Measurements from ENCODE around the gene DDB1. TPM values are rescaled to one million over a fixed set of nuclear protein-coding genes. Genes with fewer than 3 reads are reported as not detected.

DDB1 gene
- 149 TPM for polyA plus RNA-seq (2013, experiment 1 of 2)
- polyA plus RNA-seq (2013, experiment 2 of 2), result 145 TPM

DNA sequence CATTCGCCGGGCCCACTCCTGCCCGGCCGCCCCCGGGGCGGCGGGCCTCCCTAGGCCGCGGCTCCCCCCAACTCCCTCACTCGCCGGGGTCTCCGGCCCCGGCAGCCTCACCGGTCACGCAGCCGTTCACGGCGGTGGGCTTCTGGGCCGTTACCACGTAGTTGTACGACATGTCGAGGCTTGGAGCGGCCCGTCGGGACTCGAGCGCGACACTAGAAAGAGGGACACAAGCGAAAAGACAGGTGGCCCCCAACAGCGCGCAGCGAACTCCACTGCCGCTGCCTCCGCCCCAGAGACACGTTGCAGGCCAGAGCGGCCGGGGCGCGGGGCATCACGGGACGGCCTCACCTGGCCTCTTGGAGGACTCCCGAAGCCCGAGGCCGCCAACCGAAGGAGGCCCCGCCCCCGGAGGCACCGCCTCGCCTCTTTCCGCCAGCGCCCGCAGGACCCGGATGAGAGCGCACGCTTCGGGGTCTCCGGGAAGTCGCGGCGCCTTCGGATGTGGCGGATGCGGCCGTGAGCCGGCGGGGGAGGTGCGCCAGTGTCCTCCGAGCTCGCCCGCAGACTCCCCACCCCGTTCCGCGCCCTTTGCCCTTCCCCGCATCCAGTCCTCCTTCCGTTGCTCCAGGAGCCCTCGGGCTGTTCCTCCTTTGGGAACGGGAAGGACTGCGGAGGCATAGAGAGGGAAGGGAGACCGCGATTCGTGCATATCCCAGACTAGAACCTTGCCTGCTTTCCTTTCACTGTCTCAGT is at the start of gene DDB1, which contains the start of gene TKFC:
DDB1 (minus strand) TSS at position 309 of the 753 bp plus-strand sequence; CDS start at position 172, 137 bp downstream.
TKFC (plus strand) TSS at position 432 of the 753 bp plus-strand sequence. CDS start 1,501 bp downstream, outside the sequence.
- no peaks in the 10 kb centered on the region for H3K27me3 ChIP-seq (ENCODE audit: insufficient read depth, low read length)
- H3K9me3 ChIP-seq (ENCODE audit: insufficient read depth, low read depth, low read length), result no peaks in the 10 kb centered on the region
- peak within 1 kb of the TSS; percentile 84 for H3K4me3 ChIP-seq (ENCODE audit: low read length)
- peaks cover 29% of the 10 kb centered on the region for H3K36me3 ChIP-seq (ENCODE audit: insufficient read depth, low read length)
- H3K27ac ChIP-seq (ENCODE audit: low read depth, low read length), result peak within 1 kb of the TSS; percentile 87
- peaks cover 17% of the 10 kb centered on the region; the same call in 1 of the 2 replicates for H3K4me1 ChIP-seq (ENCODE audit: insufficient read depth, low read length)
- WGBS, result under 1% methylated on average over 80 of the region's 81 CpGs
- H3K9ac ChIP-seq (ENCODE audit: low read depth, low read length), result peak within 1 kb of the TSS; percentile 97

DNA sequence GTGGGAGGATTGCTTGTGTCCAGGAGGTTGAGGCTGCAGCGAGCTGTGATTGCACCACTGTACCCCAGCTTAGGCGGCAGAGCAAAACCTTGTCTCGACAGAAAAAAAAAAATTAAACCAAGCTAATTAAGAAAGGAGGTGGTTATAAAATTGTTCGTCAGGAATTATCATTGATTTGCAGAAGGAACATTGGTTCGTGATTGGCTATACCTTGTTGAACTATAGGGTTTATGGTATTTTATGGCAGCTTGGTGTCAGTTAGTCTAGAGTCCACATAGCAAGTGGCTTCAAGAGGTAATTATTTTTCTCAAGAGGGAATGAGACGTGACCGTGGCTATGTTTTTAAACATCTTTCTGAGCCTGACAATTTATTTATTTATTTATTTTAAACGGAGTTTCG is 48.0 kb upstream of the DDB1 start:
- Histone ChIP-seq H3K9ac (ENCODE audit: low read depth, low read length) (no peak overlapping the region), H3K27me3 (ENCODE audit: insufficient read depth, low read length) (no peaks in the 10 kb centered on the region), H3K4me3 (ENCODE audit: low read length) (no peak overlapping the region), H3K27ac (ENCODE audit: low read depth, low read length) (no peak overlapping the region), H3K9me3 (ENCODE audit: insufficient read depth, low read depth, low read length) (no peaks in the 10 kb centered on the region), H3K36me3 (ENCODE audit: insufficient read depth, low read length) (peaks cover under 1% of the 10 kb centered on the region; the same call in 1 of the 2 replicates), H3K4me1 (ENCODE audit: insufficient read depth, low read length) (no peaks in the 10 kb centered on the region)
- 97% methylated on average over 9 of the region's 9 CpGs for WGBS

DNA sequence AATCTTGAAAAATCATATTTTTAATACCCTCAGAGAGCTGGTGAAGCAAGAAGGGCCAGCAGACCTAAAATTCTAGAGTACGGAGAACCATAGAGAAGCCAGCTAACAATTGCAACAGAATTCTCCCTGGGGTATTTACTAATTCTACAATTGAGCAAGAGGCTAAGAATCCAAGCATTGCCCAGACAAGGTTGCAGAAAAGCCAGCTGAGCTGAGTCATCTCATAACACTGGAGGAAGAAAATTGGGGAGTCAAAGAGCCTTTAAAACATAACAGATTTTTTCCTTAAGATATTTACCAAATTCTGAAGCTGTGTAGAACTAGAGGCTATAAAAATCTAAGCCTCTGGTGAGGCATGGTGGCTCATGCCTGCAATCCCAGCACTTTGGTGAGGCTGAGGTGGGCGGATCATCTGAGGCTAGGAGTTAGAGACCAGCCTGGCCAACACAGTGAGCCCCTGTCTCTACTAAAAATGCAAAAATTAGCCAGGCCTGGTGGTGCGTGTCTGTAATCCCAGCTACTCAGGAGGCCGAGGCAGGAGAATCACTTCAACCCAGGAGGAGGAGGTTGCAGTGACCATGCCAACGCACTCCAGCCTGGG is 45.9 kb upstream of the DDB1 start:
- H3K36me3 ChIP-seq (ENCODE audit: insufficient read depth, low read length), result peaks cover 19% of the 10 kb centered on the region
- H3K9me3 ChIP-seq (ENCODE audit: insufficient read depth, low read depth, low read length), result peaks cover 9% of the 10 kb centered on the region
- H3K9ac ChIP-seq (ENCODE audit: low read depth, low read length), result no peak overlapping the region
- no peaks in the 10 kb centered on the region for H3K27me3 ChIP-seq (ENCODE audit: insufficient read depth, low read length)
- H3K4me1 ChIP-seq (ENCODE audit: insufficient read depth, low read length), result no peaks in the 10 kb centered on the region
- no peak overlapping the region for H3K27ac ChIP-seq (ENCODE audit: low read depth, low read length)
- WGBS, result 94% methylated on average over 4 of the region's 5 CpGs
- H3K4me3 ChIP-seq (ENCODE audit: low read length), result no peak overlapping the region

DNA sequence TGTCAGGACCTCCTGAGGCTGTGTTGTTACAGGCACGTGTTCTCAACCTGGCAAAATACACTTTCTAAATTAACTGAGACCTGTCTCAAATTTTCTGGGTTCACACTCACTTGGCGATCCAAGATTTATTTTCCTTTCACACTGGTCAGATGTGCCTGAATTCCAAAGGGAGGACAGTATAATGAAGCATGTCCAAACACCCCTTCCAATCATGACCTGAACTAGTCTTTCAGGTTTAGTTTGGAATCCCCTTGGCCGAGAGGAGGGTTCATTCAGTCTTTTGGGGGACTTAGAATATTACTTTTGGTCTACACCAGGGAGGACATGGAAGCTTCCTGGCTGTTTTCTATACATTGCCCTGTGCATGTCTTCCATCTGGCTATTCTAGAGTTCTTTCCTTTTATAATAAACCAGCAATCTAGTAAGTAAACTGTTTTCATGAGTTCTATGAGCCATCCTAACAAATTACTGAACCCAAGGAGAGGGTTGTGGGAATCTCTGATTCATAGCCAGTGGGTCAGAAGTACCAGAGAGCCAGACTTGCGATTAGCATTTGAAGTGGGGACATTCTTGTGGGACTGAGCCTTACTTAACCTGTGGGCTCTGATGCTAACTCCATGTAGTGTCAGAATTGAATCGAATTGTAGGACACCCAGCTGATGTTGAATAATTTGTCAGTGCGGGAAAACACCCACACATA is 44.7 kb upstream of the DDB1 start:
- Histone ChIP-seq H3K36me3 (ENCODE audit: insufficient read depth, low read length) (peaks cover 28% of the 10 kb centered on the region), H3K9me3 (ENCODE audit: insufficient read depth, low read depth, low read length) (peaks cover 19% of the 10 kb centered on the region), H3K9ac (ENCODE audit: low read depth, low read length) (no peak overlapping the region), H3K27ac (ENCODE audit: low read depth, low read length) (no peak overlapping the region), H3K27me3 (ENCODE audit: insufficient read depth, low read length) (no peaks in the 10 kb centered on the region), H3K4me3 (ENCODE audit: low read length) (no peak overlapping the region), H3K4me1 (ENCODE audit: insufficient read depth, low read length) (no peaks in the 10 kb centered on the region)
- WGBS, result 92% methylated on average over 4 of the region's 6 CpGs

DNA sequence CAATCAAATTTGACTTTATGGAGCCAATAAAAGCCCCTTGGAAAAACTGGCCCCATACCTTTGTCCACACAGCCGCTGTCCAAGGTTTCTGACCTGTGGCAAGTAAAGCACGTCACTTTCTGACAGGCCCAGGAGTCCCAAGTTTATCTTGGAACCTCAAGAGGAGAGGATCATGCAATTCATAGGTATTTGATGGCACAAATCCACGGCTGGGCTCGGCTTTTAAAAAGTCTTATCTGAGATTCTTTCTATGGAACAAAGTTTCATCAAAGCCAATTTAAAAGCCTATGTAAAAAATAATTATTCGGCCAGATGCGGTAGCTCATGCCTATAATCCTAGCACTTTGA is 42.8 kb upstream of the DDB1 start:
- WGBS, result 93% methylated on average over 6 of the region's 6 CpGs
- Histone ChIP-seq H3K9me3 (ENCODE audit: insufficient read depth, low read depth, low read length) (peaks cover 30% of the 10 kb centered on the region), H3K36me3 (ENCODE audit: insufficient read depth, low read length) (peaks cover 33% of the 10 kb centered on the region), H3K27me3 (ENCODE audit: insufficient read depth, low read length) (no peaks in the 10 kb centered on the region), H3K27ac (ENCODE audit: low read depth, low read length) (no peak overlapping the region), H3K9ac (ENCODE audit: low read depth, low read length) (no peak overlapping the region), H3K4me1 (ENCODE audit: insufficient read depth, low read length) (no peaks in the 10 kb centered on the region), H3K4me3 (ENCODE audit: low read length) (no peak overlapping the region)

DNA sequence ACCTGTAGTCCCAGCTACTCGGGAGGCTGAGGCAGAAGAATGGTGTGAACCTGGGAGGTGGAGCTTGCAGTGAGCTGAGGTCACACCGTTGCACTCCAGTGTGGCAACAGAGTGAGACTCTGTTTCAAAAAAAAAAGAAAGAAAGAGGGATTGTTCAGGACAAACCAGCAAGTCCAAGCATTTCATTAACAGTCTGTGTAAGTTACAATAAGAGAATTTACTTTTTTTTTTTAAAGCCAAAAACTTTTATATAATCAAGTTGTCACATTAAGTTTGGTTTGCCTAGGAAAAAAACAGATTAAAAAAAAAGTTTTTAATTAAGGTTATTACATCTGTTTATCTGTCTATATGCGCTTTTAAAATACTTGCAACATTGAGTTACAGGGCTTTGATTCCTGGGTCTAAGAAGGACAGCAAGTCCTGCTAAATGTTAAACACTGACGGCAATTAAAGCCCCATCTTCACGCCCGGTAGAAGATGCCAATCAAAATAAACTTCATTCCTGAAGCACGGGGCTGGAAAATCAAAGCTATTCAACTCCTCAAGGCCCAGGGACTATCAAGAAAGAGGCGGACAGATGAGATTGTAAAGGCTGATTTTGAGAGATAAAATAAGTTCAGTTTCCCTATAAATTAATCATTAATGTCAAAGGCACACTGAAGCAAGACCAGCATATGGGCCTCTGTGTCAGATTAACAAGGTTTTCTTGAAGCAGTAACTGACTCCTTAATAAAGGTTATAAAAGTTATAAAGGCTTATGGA is 39.9 kb upstream of the DDB1 start:
- Histone ChIP-seq H3K36me3 (ENCODE audit: insufficient read depth, low read length) (peaks cover 61% of the 10 kb centered on the region), H3K4me1 (ENCODE audit: insufficient read depth, low read length) (no peaks in the 10 kb centered on the region)
- 92% methylated on average over 8 of the region's 8 CpGs for WGBS

DNA sequence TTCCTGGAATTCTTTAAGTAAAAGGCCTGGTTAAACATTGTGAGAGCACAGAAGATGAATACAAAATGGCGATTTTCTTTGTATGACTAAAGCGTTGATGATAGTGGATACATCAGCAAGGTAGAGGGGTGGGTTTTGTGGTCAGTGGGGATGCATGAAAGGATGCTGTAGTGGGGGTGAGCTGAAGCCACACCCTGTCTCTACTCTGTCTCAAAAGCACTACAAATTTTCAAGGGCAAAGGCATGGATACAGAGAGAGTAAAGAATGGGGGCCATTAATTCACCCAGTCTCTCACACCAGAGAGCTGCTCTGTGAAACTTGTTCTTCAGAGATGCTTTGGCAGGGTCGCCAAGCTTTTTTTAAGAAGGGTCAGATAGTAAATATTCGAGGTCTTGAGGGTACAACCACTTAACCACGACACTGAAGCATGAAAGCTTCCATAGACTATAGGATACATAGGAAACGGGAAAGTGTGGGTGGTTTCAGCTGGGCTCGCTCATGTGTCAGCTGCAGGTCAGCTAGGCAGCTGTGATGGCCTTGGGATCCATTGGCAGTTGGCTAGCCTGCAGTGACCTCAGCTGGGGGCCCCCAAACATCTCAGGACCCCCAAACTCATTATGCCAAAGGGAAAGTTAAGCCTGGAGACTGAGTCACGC is 37.6 kb upstream of the DDB1 start:
- Histone ChIP-seq H3K9ac (ENCODE audit: low read depth, low read length) (no peak overlapping the region), H3K4me3 (ENCODE audit: low read length) (no peak overlapping the region), H3K36me3 (ENCODE audit: insufficient read depth, low read length) (peaks cover 81% of the 10 kb centered on the region), H3K9me3 (ENCODE audit: insufficient read depth, low read depth, low read length) (peaks cover 30% of the 10 kb centered on the region), H3K27me3 (ENCODE audit: insufficient read depth, low read length) (no peaks in the 10 kb centered on the region), H3K27ac (ENCODE audit: low read depth, low read length) (no peak overlapping the region), H3K4me1 (ENCODE audit: insufficient read depth, low read length) (no peaks in the 10 kb centered on the region)
- 95% methylated on average over 7 of the region's 8 CpGs for WGBS

More for the DNA sequence above, 39.9 kb upstream of the DDB1 start:
- Histone ChIP-seq H3K27ac (ENCODE audit: low read depth, low read length) (no peak overlapping the region), H3K4me3 (ENCODE audit: low read length) (no peak overlapping the region), H3K9ac (ENCODE audit: low read depth, low read length) (no peak overlapping the region), H3K9me3 (ENCODE audit: insufficient read depth, low read depth, low read length) (peaks cover 30% of the 10 kb centered on the region), H3K27me3 (ENCODE audit: insufficient read depth, low read length) (no peaks in the 10 kb centered on the region)

DNA sequence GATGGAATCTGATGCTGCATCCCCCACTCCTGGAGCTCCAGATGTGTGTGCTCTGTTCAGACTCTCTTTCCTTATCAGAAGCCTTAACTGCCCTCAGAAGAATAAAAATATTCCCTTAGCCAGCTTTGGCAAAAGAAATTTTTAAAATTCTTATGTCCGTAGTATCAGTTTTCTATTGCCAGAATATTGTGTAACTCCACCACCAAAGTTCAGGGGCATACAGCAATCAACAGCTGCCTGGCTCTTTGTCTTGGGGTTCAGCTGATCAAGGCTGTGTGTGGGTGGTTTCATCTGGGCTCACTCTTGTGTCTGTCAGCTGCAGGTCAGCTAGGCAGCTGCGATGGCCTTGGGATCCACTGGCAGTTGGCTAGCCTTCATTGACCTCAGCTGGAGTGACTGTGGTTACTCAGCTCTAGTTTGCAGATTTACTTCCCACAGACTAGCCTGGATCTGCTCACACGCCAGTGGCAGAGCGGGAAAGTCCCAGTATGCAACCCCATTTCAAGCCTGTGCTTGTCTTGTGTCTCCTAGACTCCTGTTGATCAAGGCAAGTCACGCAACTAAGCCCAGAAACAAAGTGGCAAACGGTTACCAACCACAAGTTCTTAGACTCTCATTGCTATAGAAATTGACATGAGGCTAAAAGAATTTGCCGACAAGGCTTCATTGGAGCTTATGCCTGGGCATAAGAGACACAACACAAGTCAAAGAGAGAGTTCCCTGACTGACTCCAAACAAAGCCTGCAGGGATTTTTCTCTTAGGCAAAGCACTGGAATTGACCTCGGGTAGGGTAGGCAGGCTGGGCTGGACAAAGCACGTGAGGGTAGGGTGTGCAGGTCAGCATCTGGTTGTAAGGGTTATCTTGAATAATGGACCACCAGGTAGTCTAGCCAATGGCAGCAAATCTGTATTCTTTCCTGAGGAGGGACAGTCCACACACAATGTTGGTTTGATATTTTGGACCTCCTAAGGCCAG is 36.8 kb upstream of the DDB1 start:
- Histone ChIP-seq H3K9me3 (ENCODE audit: insufficient read depth, low read depth, low read length) (peaks cover 26% of the 10 kb centered on the region), H3K36me3 (ENCODE audit: insufficient read depth, low read length) (peaks cover 77% of the 10 kb centered on the region), H3K4me3 (ENCODE audit: low read length) (no peak overlapping the region), H3K27ac (ENCODE audit: low read depth, low read length) (no peak overlapping the region), H3K9ac (ENCODE audit: low read depth, low read length) (no peak overlapping the region), H3K4me1 (ENCODE audit: insufficient read depth, low read length) (no peaks in the 10 kb centered on the region), H3K27me3 (ENCODE audit: insufficient read depth, low read length) (no peaks in the 10 kb centered on the region)
- 95% methylated on average over 9 of the region's 9 CpGs for WGBS

DNA sequence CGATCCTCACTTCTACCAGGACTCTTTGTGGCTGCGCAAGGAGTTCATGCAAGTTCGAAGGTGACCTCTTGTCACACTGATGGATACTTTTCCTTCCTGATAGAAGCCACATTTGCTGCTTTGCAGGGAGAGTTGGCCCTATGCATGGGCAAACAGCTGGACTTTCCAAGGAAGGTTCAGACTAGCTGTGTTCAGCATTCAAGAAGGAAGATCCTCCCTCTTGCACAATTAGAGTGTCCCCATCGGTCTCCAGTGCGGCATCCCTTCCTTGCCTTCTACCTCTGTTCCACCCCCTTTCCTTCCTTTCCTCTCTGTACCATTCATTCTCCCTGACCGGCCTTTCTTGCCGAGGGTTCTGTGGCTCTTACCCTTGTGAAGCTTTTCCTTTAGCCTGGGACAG is 35.7 kb upstream of the DDB1 start:
- Histone ChIP-seq H3K4me1 (ENCODE audit: insufficient read depth, low read length) (no peaks in the 10 kb centered on the region), H3K27me3 (ENCODE audit: insufficient read depth, low read length) (no peaks in the 10 kb centered on the region), H3K36me3 (ENCODE audit: insufficient read depth, low read length) (peaks cover 81% of the 10 kb centered on the region), H3K9ac (ENCODE audit: low read depth, low read length) (no peak overlapping the region), H3K4me3 (ENCODE audit: low read length) (no peak overlapping the region), H3K27ac (ENCODE audit: low read depth, low read length) (no peak overlapping the region), H3K9me3 (ENCODE audit: insufficient read depth, low read depth, low read length) (peaks cover 21% of the 10 kb centered on the region)
- 97% methylated on average over 7 of the region's 7 CpGs for WGBS

Measured in HUES64 (cell line).